Epidermal melanocyte (primary cell): Measurements from ENCODE around the gene MIDN.
A peak's percentile ranks its signal among the peaks of the same experiment; 100 is the strongest.

ENCODE experiments used
- DNase-seq: peaks from one replicate; pipeline ENCODE4 v3.0.0; 2011; ENCODE audit warnings: low spot score; ENCODE audit not compliant: insufficient read length

The MIDN gene

GRCh38 chr19:1269478-1270212 lies 21.3 kb downstream of the MIDN start:
- peak; percentile 94 for DNase-seq

GRCh38 chr19:1270213-1270853 lies 21.9 kb downstream of the MIDN start:
- DNase-seq = no peak

GRCh38 chr19:1270854-1271527 lies 22.6 kb downstream of the MIDN start:
- no peak for DNase-seq

- DNase-seq = no peak
Measured at GRCh38 chr19:1271528-1272422, 23.4 kb downstream of the MIDN start.

GRCh38 chr19:1272423-1273262 lies 24.3 kb downstream of the MIDN start:
- DNase-seq = no peak

GRCh38 chr19:1273263-1274041 lies 25.1 kb downstream of the MIDN start:
- DNase-seq = no peak

- no peak for DNase-seq
Measured at GRCh38 chr19:1274081-1274851, 25.9 kb downstream of the MIDN start.

GRCh38 chr19:1274852-1275259 lies 26.5 kb downstream of the MIDN start:
- no peak for DNase-seq

- DNase-seq = peak; percentile 99
Measured at GRCh38 chr19:1275260-1275975, 27.0 kb downstream of the MIDN start, which contains the start of gene FAM174C. Gene FAM174C, plus strand, starts transcription at chr19:1275530. Its CDS starts 20 bp downstream, at chr19:1275550.

GRCh38 chr19:1275976-1276627 lies 27.7 kb downstream of the MIDN start:
- no peak for DNase-seq

- DNase-seq = no peak
Measured at GRCh38 chr19:1276628-1277022, 28.2 kb downstream of the MIDN start.

GRCh38 chr19:1277061-1277460 lies 28.7 kb downstream of the MIDN start:
- no peak for DNase-seq

GRCh38 chr19:1278074-1278473 lies 29.7 kb downstream of the MIDN start:
- no peak for DNase-seq

GRCh38 chr19:1278713-1279660 lies 30.6 kb downstream of the MIDN start:
- DNase-seq = no peak

GRCh38 chr19:1279782-1280341 lies 31.5 kb downstream of the MIDN start:
- DNase-seq = peak; percentile 97
